ENCODE data around the gene ZPLD1.

Gene ZPLD1

GRCh38 chr3:102470066-102470465 is 35.3 kb downstream of the ZPLD1 start:
- DNase-seq, result no peak

- DNase-seq, result no peak
These were observed 36.2 kb downstream of the ZPLD1 start for GRCh38 chr3:102471001-102471400.

- DNase-seq, result no peak
These were observed 36.7 kb downstream of the ZPLD1 start for GRCh38 chr3:102471491-102471890.

- DNase-seq, result no peak
These were observed 38.8 kb downstream of the ZPLD1 start for GRCh38 chr3:102473648-102474047.

GRCh38 chr3:102474207-102474606 is 39.4 kb downstream of the ZPLD1 start:
- DNase-seq, result no peak

- DNase-seq, result no peak
These were observed 41.4 kb downstream of the ZPLD1 start for GRCh38 chr3:102476198-102476597.

- DNase-seq, result no peak
These were observed 43.3 kb downstream of the ZPLD1 start for GRCh38 chr3:102478160-102478559.

- no peak for DNase-seq
These were observed 45.3 kb downstream of the ZPLD1 start for GRCh38 chr3:102480139-102480538.

- DNase-seq, result no peak
These were observed 46.2 kb downstream of the ZPLD1 start for GRCh38 chr3:102481050-102481449.

GRCh38 chr3:102483556-102483955 is 48.7 kb downstream of the ZPLD1 start:
- no peak for DNase-seq

- no peak for DNase-seq
These were observed 49.5 kb downstream of the ZPLD1 start for GRCh38 chr3:102484363-102484762.

GRCh38 chr3:102485701-102486100 is 50.9 kb downstream of the ZPLD1 start:
- no peak for DNase-seq

GRCh38 chr3:102488331-102488730 is 53.5 kb downstream of the ZPLD1 start:
- DNase-seq, result no peak

- no peak for DNase-seq
These were observed 57.5 kb downstream of the ZPLD1 start for GRCh38 chr3:102492300-102492699.

GRCh38 chr3:102497571-102497970 is 62.8 kb downstream of the ZPLD1 start:
- no peak for DNase-seq

- DNase-seq, result no peak
These were observed 70.7 kb downstream of the ZPLD1 start for GRCh38 chr3:102505542-102505941.

- no peak for DNase-seq
These were observed 75.8 kb downstream of the ZPLD1 start for GRCh38 chr3:102510663-102511062.

GRCh38 chr3:102511168-102511567 is 76.4 kb downstream of the ZPLD1 start:
- no peak for DNase-seq

- no peak for DNase-seq
These were observed 76.8 kb downstream of the ZPLD1 start for GRCh38 chr3:102511639-102512038.

GRCh38 chr3:102512734-102513504 is 78.1 kb downstream of the ZPLD1 start:
- DNase-seq, result no peak

- DNase-seq, result no peak
These were observed 79.4 kb downstream of the ZPLD1 start for GRCh38 chr3:102514241-102514640.

- DNase-seq, result no peak
These were observed 86.4 kb downstream of the ZPLD1 start for GRCh38 chr3:102521246-102521645.

- DNase-seq, result no peak
These were observed 90.8 kb downstream of the ZPLD1 start for GRCh38 chr3:102525624-102526023.

- DNase-seq, result no peak
These were observed 92.0 kb downstream of the ZPLD1 start for GRCh38 chr3:102526865-102527264.

GRCh38 chr3:102528727-102529126 is 93.9 kb downstream of the ZPLD1 start:
- DNase-seq, result no peak
